ENCODE measurements around the gene DAP3.
"Not testable (repeated sequence)": the region's sequence is repeated elsewhere in the genome, so short reads cannot be mapped to it uniquely, and the experiment has no call there.

DAP3 gene

DNA sequence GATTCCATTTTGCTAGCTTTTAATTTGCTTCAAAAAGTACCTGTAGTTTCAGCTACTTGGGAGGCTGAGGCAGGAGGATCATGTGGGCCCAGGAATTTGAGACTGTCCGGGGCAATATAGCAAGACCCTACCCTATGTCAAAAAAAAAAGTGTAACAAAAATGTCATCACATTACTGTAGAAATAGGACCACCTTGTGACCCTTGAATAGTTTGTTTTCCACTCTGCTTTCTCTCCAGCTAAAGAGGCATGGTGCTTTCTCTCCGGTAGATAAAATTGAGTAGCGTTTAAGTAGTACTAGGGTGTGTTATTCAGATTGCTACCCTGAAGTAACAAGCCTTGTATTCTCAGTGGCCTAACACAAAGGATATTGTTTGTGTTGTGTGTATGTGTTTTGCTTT lies 23.7 kb downstream of the DAP3 start:
- not testable (repeated sequence) for DNase-seq (ENCODE audit: low read depth); H3K4me3 ChIP-seq (ENCODE audit: low read depth, low read length)

DNA sequence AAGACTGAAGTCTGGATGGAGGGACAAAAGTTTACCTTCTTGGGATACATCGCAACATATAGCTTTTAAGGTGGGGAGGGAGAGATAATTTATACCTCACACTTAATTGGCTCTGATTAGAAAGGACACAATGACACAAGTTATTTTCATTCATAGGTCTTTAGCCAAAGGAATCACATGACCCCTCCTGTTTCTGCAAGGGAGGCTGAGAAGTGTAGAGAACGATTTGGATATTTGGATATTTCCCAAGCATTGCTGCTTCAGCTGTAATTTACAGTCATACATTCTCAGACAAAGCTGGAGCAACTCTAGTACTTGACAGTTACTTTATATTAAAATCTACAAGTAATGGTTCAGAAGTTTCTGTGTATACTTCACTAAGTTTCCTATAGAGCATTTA lies 24.2 kb downstream of the DAP3 start:
- no peak for DNase-seq (ENCODE audit: low read depth)
- H3K4me3 ChIP-seq (ENCODE audit: low read depth, low read length) = no peak overlapping the region

DNA sequence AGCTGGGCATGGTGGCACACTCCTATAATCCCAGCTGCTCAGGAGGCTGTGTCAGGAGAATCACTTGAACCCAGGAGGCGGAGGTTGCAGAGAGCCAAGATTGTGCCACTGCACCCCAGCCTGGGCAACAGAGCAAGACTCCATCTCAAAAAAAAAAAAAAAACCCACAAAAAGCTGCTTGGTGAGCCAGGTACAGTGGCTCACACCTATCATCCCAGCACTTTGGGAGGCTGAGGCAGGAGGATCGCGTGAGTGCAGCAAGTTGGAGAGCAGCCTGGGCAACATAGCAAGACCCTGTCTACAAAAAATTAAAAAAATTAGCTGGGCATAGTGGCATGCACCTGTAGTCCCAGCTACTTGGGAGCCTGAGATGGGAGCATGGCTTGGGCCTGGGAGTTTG lies 26.2 kb downstream of the DAP3 start:
- H3K4me3 ChIP-seq (ENCODE audit: low read depth, low read length); DNase-seq (ENCODE audit: low read depth): not testable (repeated sequence)

DNA sequence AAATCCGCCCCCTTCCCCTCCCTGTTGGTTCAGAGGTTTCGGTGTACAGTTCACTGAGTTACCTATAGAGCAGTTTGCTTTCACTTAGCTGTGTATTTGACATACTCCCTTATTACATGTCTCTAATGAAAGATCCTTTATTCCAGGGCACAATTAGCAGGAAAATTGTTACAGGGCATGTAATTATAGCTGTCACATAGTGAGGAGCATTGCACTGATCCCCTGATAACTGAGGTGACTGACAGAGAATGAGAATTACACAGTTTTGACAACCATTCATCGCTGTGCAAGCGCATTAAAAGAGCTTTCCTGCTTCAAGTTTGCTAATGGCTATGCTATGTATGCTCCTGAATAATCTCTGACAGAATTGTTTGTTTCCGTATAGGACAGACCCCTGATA lies 26.9 kb downstream of the DAP3 start:
- H3K4me3 ChIP-seq (ENCODE audit: low read depth, low read length) = no peak overlapping the region
- no peak for DNase-seq (ENCODE audit: low read depth)

DNA sequence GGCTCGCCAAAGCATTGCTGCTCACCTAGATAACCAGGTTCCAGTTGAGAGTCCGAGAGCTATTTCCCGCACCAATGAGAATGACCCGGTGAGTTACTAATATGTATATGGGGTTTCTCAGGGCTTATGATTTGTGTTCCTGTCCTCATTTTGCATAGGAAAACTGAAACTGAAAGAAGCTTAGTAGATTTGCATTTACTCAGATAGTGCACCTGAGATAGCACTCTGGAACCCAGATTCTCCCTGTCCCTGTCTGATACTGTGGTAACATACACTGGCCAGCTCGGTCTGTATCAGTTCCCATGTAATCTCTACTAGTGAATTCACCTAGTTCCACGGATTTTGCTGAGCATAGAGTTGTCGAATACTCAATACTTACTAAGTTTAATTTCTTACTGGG lies 28.1 kb downstream of the DAP3 start:
- no peak for DNase-seq (ENCODE audit: low read depth)

DNA sequence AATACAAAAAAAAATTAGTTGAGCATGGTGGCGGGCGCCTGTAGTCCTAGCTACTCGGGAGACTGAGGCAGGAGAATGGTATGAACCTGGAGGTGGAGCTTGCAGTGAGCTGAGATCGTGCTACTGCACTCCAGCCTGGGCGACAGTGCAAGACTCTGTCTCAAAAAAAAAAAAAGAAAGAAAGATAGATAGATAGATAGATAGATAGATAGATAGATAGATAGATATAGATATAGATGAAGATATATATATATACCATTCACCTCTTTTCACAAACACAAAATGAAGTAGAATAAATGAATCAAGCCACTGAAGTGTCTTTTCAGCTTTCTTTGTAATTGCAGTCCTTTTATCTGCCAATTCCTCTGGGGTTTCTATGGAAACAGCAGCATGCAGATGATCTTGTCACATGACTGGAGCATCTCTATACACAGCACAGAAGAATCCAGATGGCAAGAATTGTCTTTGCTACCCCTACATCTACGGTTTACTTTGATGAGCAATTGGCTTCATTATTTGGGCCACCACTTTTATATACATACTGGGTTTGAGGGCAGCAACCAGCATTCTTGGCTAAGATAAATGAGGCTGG lies 29.7 kb downstream of the DAP3 start:
- not testable (repeated sequence) for DNase-seq (ENCODE audit: low read depth); H3K4me3 ChIP-seq (ENCODE audit: low read depth, low read length)

More for the DNA sequence above, 28.1 kb downstream of the DAP3 start:
- H3K4me3 ChIP-seq (ENCODE audit: low read depth, low read length) = no peak overlapping the region

DNA sequence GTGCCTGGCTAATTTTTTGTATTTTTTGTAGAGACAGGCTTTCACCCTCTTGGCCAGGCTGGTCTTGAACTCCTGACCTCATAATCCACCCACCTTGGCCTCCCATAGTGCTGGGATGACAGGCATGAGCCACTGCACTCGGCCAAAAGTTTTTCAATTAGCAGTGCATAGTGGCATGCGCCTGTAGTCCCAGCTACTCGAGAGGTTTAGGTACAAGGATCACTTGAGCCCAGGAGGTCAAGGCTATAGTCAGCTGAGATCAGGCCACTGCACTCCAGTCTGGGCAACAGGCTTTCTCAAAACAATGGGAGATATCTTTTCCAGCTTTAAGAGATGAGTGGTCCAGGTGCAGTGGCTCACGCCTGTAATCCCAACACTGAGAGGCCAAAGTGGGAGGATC lies 30.8 kb downstream of the DAP3 start:
- H3K4me3 ChIP-seq (ENCODE audit: low read depth, low read length) = no peak overlapping the region
- DNase-seq (ENCODE audit: low read depth) = no peak

DNA sequence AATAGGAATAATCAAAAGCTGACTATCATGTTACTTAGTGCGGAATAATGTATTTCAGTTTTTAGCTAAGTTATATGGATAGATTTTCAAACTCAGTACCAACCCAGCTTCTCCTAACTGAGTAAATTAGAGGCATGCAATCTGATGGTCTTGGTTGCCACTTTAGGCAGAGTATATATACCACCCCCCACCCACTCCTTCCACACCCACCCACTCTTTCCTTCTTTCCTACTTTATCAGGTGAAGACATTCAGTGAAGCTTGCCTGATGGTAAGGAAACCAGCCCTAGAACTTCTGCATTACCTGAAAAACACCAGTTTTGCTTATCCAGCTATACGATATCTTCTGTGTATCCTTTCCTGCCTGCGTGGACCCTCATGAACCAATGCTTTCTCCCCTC lies 36.3 kb downstream of the DAP3 start:
- H3K4me3 ChIP-seq (ENCODE audit: low read depth, low read length) = no peak overlapping the region
- DNase-seq (ENCODE audit: low read depth) = no peak

DNA sequence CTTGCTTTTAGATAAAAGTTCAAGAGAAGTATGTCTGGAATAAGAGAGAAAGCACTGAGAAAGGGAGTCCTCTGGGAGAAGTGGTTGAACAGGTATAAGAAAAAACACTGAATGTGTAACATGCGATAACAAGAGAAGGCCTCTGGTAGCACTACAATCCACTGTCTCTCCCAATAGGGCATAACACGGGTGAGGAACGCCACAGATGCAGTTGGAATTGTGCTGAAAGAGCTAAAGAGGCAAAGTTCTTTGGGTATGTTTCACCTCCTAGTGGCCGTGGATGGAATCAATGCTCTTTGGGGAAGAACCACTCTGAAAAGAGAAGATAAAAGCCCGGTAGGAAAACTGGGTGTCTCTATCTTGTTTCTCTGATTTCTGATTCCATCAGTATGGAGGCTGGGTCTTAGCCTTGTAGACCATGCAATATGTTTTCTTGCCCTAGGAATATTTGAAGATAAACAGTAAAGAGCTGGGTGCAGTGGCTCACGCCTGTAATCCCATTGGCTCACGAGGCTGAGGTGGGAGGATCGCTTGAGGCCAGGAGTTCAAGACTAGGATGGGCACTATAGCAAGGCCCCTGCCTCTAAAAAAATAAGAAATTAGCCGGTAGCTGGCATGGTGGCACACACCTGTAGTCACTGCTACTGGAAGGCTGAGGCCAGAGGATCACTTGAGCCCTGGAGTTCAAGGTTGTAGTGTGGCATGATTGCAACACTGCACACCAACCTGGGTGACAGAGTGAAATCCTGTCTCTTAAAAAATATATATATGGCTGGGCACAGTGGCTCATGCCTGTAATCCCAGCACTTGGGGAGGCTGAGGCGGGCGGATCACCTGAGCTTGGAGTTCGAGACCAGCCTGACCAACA lies 40.4 kb downstream of the DAP3 start:
- peak; percentile 12 for DNase-seq (ENCODE audit: low read depth)

DNA sequence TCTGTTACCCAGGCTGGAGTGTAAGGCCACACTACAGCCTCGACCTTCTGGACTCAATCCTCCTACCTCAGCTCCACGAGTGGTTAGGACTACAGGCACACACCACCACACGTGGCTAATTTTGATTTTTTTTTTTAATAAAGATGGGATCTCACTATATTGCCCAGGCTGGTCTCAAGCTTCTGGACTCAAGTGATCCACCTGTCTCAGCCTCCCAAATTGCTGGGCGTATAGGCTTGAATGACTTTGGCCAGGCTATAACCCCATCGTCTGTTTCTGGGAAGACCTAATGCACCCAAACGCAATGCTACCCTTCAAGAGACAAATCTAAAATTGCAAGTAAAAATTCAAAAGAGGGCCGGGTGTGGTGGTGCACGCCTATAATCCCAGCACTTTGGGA lies 52.1 kb downstream of the DAP3 start:
- no peak overlapping the region for H3K4me3 ChIP-seq (ENCODE audit: low read depth, low read length)
- no peak for DNase-seq (ENCODE audit: low read depth)

More for the DNA sequence above, 40.4 kb downstream of the DAP3 start:
- H3K4me3 ChIP-seq (ENCODE audit: low read depth, low read length) = no peak overlapping the region

DNA sequence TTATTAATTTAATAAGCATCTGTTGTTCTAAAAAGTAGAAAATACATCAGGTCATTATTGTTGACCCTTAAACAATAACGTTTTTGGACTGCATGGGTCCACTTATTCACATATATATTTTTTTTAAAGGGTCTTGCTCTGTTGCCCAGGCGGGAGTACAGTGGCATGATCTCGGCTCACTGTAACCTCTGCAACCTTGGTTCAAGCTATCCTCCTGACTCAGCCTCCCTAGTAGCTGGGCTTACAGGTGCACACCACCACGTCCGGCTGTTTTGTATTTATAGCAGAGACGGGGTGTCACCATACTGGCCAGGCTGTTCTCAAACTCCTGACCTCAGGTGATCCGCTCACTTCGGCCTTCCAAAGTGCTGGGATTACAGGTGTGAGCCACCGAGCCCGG lies 53.0 kb downstream of the DAP3 start:
- no peak for DNase-seq (ENCODE audit: low read depth)
- no peak overlapping the region for H3K4me3 ChIP-seq (ENCODE audit: low read depth, low read length)

DNA sequence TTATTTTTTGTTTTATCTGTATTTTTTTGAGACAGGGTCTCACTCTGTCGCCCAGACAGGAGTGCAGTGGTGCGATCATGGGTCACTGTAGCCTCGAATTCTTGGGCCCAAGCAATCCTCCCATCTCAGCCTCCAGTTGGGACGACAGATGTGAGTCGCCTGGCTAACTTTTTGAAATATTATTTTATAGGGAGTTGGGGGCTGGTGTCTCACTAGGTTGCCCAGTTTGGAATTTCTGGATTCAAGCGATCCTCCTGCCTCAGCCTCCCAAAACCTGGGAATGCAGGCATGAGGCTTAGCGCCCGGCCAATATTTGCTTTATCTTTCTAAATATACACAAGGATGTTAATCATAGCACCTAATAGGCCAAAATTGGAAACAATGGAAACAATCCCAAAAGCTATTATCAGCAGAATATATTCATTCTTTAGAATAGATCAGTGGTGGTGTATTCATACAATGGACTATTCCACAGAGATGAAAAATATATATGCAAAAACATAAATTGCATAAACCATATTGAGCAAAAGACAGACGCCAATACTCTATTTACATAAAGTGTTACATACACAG lies 55.9 kb downstream of the DAP3 start:
- DNase-seq (ENCODE audit: low read depth) = no peak
- peak overlapping the region; percentile 80 for H3K4me3 ChIP-seq (ENCODE audit: low read depth, low read length)

DNA sequence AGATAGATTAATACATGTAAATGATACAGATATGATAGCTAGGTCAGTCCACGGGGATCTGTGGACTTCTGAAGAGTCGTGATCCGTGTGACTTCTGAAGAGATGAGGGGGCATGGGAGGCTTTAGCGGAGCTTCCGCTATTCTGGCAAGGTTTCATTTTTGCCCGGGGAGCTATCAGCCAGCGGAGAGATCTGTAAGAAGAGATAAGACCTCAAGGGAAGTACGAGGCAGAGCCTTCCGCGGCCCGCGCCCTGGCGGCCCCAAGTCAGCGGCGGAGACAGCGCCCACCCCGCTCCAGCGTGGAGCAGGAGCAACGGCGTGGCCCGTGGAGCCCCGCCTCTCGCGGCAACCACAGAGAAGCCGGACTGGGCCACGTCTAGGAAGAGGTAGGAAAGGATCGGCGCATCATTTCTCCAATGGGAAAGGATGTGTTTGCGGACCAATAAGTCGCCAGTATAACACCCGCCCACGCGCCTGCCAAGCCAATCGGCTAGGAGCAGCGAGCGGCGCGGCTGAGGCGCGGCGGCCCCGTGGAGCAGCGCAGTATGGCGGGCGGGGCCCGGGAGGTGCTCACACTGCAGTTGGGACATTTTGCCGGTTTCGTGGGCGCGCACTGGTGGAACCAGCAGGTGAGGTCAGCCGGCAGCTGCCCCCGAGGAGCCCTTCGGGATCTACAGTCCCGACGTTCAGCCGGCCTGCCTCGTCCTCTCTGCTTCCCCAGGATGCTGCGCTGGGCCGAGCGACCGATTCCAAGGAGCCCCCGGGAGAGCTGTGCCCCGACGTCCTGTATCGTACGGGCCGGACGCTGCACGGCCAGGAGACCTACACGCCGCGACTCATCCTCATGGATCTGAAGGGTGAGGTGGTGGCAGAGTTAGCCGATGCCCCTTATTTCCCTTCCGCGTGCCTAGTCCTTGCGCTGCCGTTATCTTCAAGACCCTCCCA lies 56.7 kb downstream of the DAP3 start:
- DNase-seq (ENCODE audit: low read depth) = peak; percentile 97
- peak overlapping the region; percentile 80 for H3K4me3 ChIP-seq (ENCODE audit: low read depth, low read length)

DNA sequence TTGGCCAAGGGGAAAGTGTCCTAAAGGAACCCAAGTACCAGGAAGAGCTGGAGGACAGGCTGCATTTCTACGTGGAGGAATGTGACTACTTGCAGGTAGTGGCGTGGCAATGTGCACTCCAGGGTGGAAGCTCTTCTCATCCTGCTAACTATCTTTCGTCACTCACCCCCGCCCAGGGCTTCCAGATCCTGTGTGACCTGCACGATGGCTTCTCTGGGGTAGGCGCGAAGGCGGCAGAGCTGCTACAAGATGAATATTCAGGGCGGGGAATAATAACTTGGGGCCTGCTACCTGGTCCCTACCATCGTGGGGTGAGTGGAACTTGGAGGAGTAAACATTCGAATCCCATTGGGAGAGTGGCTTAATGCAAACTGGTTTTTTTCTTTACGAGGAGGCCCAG lies 58.7 kb downstream of the DAP3 start:
- not testable (repeated sequence) for DNase-seq (ENCODE audit: low read depth); H3K4me3 ChIP-seq (ENCODE audit: low read depth, low read length)

DNA sequence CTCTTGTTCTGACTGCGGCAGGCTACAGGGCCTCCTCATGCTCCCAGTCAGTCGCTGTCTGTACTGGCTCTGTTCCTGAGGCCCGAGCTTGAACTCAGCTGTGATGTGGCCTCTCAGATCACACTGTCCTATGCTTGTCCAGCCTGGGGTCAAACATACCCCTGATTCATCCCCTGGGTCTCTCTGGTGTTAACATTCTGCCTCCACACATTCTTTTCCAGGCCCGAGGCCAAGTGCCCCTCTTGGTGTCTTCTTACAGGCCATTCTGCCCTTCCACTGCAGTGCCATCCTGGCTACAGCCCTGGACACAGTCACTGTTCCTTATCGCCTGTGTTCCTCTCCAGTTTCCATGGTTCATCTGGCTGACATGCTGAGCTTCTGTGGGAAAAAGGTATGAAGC lies 59.2 kb downstream of the DAP3 start:
- not testable (repeated sequence) for DNase-seq (ENCODE audit: low read depth); H3K4me3 ChIP-seq (ENCODE audit: low read depth, low read length)

DNA sequence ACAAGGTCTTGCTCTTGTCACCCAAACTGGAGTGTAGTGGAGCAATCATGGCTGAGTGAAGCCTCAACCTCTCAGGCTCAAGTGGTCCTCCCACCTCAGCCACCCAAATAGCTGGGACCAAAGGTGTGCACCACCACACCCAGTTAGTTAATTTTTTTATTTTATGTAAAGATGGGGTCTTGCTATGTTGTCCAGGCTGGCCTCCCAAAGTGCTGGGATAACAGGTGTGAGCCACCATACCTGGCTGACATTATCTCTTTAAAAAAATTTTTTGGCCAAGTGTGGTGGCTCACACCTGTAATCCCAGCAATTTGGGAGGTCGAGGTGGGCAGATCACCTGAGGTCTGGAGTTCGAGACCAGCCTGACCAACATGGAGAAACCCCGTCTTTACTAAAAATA lies 70.1 kb downstream of the DAP3 start:
- DNase-seq (ENCODE audit: low read depth); H3K4me3 ChIP-seq (ENCODE audit: low read depth, low read length): not testable (repeated sequence)

DNA sequence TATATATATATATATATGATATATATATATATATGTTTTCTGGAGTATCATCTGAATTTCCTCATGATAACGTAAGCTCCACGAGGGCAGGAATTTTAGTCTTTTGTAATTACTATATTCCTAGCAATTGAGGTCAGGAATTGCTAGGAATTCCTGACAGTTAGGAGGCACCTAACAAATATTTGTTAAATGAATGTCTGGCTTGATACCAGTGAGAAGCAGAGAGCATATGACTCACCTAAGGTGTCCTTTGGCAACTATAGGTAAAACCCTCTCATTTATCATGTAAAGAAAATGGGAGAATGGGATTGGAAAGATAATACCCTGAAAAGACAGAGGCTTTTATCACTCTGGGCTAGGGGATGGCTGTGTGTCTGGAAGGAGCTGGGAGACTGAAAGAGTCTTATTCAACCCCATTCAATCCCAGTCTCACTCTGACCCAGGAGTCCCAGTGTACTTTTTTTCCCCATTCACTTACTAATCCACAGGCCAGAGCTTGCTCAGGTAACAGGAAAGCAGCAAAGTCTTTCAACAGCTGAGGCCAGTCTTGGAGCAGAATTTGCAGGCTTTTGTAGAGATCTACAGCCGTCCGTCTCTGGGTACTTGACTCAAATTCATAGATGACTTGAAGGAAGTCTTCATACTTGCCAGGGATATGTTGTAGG lies 71.2 kb downstream of the DAP3 start:
- DNase-seq (ENCODE audit: low read depth) = no peak
- no peak overlapping the region for H3K4me3 ChIP-seq (ENCODE audit: low read depth, low read length)

DNA sequence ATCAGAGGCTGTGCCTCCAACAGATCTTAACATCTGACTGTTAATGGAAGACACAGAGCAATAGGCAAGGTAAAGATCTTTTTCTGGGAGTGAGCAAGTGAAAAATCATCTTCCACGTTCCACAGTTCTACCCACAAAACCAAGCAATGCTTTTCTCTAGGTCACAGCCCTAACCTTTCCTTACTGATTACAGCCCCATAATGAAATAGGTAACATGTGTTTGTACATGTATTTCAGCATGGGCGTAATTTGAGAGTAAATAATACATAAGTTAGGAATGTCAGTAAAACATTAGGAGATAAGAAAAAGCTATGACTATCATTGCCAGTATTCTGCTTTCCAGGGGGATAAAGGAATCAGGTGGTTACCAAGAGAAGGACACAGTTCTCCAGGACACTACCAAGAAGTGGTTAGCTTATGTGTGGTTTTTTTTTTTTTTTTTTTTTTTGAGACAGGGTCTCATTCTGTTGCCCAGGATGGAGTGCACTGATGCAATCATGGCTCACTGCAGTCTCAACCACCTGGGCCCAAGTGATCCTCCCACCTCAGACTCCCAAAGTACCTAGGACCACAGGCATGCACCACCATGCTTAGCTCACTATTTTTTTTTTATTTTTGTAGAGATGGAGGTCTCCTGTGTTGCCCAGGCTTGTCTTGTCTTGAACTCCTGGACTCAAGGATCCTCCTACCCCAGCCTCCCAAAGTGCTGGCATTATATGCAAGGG lies 72.0 kb downstream of the DAP3 start:
- DNase-seq (ENCODE audit: low read depth) = no peak

More for the DNA sequence above, 72.0 kb downstream of the DAP3 start:
- no peak overlapping the region for H3K4me3 ChIP-seq (ENCODE audit: low read depth, low read length)
